ENCODE results near the gene CBFA2T3. TPM values are rescaled to one million over a fixed set of nuclear protein-coding genes. Genes with fewer than 3 reads are reported as not detected.

Gene CBFA2T3
- total RNA-seq, 1 donor from 2014 or later, result 2.4 TPM

DNA sequence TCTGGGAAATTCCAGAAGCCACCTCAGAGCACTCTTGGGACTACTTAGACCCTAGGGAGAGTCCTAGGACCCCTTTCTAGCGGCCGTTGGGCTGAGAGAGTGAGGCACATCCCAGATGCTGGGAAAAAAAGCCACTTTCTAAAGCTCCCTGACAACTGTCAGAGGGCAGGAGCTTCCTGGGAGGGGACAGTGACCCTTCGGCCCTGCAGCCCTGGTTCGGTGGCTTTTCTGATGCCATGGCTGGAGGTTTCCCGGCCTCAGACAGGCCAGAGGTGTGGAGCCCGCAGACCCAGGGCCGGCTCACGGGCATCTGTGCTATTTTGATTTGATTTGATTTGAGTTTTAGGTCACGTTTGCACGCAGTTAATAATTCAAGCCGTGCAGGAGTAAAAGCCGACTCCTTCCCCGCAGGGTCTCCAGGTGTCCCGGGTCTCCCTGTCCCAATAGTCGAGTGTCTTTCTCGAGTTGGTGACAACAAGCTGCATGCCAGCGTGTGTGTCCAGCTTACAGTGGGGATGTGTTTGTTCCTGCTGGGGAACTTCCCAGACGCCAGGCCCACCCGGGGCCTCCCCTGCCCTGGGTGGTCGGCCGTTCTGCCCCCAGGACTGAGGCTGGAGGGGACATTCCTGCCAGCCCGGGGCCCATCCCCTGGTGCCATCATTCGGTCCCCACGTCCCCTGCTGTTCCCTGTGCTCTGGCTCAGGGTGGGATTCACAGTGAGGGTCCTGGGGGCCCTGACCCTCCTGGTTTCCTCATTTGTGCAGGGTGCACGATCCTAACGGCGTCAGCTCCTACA is 1.0 kb upstream of the CBFA2T3 start:
- Histone ChIP-seq H3K9me3 (ENCODE audit: insufficient read depth, low read depth, low read length) (peaks cover 2% of the 10 kb centered on the region), H3K4me1 (ENCODE audit: insufficient read depth, low read length) (no peaks in the 10 kb centered on the region), H3K79me2 (ENCODE audit: insufficient read depth, low read length) (no peaks in the 10 kb centered on the region), H3K4me3 (ENCODE audit: insufficient read depth, low read depth, low read length) (no peak overlapping the region), H4K20me1 (ENCODE audit: insufficient read depth, low read length) (no peaks in the 10 kb centered on the region), H3K27me3 (ENCODE audit: insufficient read depth, low read length) (no peaks in the 10 kb centered on the region), H3K36me3 (ENCODE audit: insufficient read depth, low read length) (no peaks in the 10 kb centered on the region), H2AFZ (ENCODE audit: low read depth, low read length) (no peak overlapping the region), H3K27ac (ENCODE audit: low read depth, low read length) (no peak overlapping the region), H3K9ac (ENCODE audit: low read length) (no peak overlapping the region), H3K4me2 (ENCODE audit: low read length) (no peak overlapping the region)
- peaks cover 34% of the 10 kb centered on the region for H3K27me3 Mint-ChIP-seq (ENCODE audit: low read depth, unreplicated experiment)
- no peaks in the 10 kb centered on the region for H3K9me3 Mint-ChIP-seq (ENCODE audit: unreplicated experiment)
- H3K27ac Mint-ChIP-seq (ENCODE audit: unreplicated experiment), result no peak overlapping the region
- no peak overlapping the region for H3K4me3 Mint-ChIP-seq (ENCODE audit: unreplicated experiment)
- H3K4me1 Mint-ChIP-seq (ENCODE audit: low read depth, unreplicated experiment), result peaks cover 4% of the 10 kb centered on the region
- DNase-seq (ENCODE audit: low read depth) (no peak), FAIRE-seq (no peak)
- TF ChIP-seq, protein P1, sequence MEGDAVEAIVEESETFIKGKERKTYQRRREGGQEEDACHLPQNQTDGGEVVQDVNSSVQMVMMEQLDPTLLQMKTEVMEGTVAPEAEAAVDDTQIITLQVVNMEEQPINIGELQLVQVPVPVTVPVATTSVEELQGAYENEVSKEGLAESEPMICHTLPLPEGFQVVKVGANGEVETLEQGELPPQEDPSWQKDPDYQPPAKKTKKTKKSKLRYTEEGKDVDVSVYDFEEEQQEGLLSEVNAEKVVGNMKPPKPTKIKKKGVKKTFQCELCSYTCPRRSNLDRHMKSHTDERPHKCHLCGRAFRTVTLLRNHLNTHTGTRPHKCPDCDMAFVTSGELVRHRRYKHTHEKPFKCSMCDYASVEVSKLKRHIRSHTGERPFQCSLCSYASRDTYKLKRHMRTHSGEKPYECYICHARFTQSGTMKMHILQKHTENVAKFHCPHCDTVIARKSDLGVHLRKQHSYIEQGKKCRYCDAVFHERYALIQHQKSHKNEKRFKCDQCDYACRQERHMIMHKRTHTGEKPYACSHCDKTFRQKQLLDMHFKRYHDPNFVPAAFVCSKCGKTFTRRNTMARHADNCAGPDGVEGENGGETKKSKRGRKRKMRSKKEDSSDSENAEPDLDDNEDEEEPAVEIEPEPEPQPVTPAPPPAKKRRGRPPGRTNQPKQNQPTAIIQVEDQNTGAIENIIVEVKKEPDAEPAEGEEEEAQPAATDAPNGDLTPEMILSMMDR (IDR thresholded peaks at IDR 0.05; ENCODE audit: insufficient read depth, low read depth, low read length), result no peak
- no peak for TF ChIP-seq EZH2 (IDR thresholded peaks at IDR 0.05; ENCODE audit: insufficient read depth, low read length)
- H3K36me3 Mint-ChIP-seq (ENCODE audit: low read depth, unreplicated experiment), result no peaks in the 10 kb centered on the region

- Histone ChIP-seq H3K27ac (ENCODE audit: low read depth, low read length) (no peak overlapping the region), H3K4me3 (ENCODE audit: insufficient read depth, low read depth, low read length) (no peak overlapping the region), H3K9ac (ENCODE audit: low read length) (no peak overlapping the region), H3K9me3 (ENCODE audit: insufficient read depth, low read depth, low read length) (peaks cover 2% of the 10 kb centered on the region), H3K27me3 (ENCODE audit: insufficient read depth, low read length) (no peaks in the 10 kb centered on the region), H4K20me1 (ENCODE audit: insufficient read depth, low read length) (no peaks in the 10 kb centered on the region), H3K79me2 (ENCODE audit: insufficient read depth, low read length) (no peaks in the 10 kb centered on the region), H3K4me1 (ENCODE audit: insufficient read depth, low read length) (no peaks in the 10 kb centered on the region), H3K36me3 (ENCODE audit: insufficient read depth, low read length) (no peaks in the 10 kb centered on the region), H3K4me2 (ENCODE audit: low read length) (no peak overlapping the region), H2AFZ (ENCODE audit: low read depth, low read length) (no peak overlapping the region)
- Mint-ChIP-seq H3K36me3 (ENCODE audit: low read depth, unreplicated experiment) (no peaks in the 10 kb centered on the region), H3K27ac (ENCODE audit: unreplicated experiment) (no peak overlapping the region), H3K27me3 (ENCODE audit: low read depth, unreplicated experiment) (peaks cover 26% of the 10 kb centered on the region), H3K9me3 (ENCODE audit: unreplicated experiment) (no peaks in the 10 kb centered on the region), H3K4me1 (ENCODE audit: low read depth, unreplicated experiment) (peaks cover 4% of the 10 kb centered on the region), H3K4me3 (ENCODE audit: unreplicated experiment) (no peak overlapping the region)
- TF ChIP-seq EZH2 (IDR thresholded peaks at IDR 0.05; ENCODE audit: insufficient read depth, low read length), result no peak
- TF ChIP-seq, protein P1 (IDR thresholded peaks at IDR 0.05; ENCODE audit: insufficient read depth, low read depth, low read length), result no peak
- FAIRE-seq, result no peak
- no peak for DNase-seq (ENCODE audit: low read depth)
Measured at GRCh38 chr16:88976366-88977017, 515 bp downstream of the CBFA2T3 start.

Measured in astrocyte (in vitro differentiated cells and primary cell).